Measurements from ENCODE around the gene IPCEF1.
A peak's percentile ranks its signal among the peaks of the same experiment; 100 is the strongest.

DNA sequence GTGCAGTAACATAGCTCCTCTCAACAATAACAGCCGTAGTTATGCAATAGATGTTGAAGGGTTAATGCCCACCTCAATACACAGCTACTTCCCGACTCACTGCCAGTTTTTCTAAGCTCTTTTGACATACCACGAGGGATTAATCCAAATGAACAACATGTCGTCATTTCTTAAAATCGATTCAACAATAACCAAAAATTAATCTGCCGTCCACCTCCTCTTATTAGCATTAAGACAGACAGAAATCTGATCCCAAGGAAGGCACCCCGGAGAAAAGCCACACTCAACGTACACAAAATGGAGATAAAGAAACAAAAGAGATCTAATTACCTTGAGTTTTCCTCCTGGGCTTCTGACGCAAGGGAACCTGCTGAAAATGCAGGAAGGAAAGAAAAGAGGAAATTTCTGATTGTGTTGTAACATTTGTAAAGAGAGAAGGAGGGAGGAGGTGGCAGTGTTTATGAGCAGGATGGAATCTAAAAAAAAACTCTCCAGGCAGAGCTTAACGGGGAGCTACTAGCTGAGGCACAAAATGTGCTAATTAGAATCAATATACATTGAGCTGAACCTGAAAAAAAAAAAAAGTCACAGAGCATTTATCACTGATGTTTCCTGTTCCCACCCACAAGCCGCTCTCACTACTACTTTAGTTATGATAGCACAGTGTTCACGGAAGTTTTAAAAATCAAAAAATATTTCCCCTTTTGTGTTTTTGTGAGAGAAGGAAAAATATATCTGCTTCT lies 109.3 kb downstream of the IPCEF1 start:
- TF ChIP-seq, protein P1, sequence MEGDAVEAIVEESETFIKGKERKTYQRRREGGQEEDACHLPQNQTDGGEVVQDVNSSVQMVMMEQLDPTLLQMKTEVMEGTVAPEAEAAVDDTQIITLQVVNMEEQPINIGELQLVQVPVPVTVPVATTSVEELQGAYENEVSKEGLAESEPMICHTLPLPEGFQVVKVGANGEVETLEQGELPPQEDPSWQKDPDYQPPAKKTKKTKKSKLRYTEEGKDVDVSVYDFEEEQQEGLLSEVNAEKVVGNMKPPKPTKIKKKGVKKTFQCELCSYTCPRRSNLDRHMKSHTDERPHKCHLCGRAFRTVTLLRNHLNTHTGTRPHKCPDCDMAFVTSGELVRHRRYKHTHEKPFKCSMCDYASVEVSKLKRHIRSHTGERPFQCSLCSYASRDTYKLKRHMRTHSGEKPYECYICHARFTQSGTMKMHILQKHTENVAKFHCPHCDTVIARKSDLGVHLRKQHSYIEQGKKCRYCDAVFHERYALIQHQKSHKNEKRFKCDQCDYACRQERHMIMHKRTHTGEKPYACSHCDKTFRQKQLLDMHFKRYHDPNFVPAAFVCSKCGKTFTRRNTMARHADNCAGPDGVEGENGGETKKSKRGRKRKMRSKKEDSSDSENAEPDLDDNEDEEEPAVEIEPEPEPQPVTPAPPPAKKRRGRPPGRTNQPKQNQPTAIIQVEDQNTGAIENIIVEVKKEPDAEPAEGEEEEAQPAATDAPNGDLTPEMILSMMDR (IDR thresholded peaks at IDR 0.05; ENCODE audit: poor library complexity, severe bottlenecking), result no peak
- TF ChIP-seq POLR2AphosphoS5 (IDR thresholded peaks at IDR 0.05) (no peak), EZH2 (IDR thresholded peaks at IDR 0.05; ENCODE audit: borderline replicate concordance, insufficient read depth, low read length, poor library complexity, severe bottlenecking) (no peak), EP300 (conservative IDR thresholded peaks at IDR 0.05; ENCODE audit: poor library complexity, severe bottlenecking) (no peak), TAF1 (IDR thresholded peaks at IDR 0.05; ENCODE audit: low read depth) (no peak), RAD21 (conservative IDR thresholded peaks at IDR 0.05) (no peak), MXI1 (conservative IDR thresholded peaks at IDR 0.05; ENCODE audit: poor library complexity, severe bottlenecking) (no peak), REST (IDR thresholded peaks at IDR 0.05; ENCODE audit: borderline replicate concordance) (peak; percentile 38)
